PC-3 (cell line): ENCODE measurements around the gene TMEM119. TPM values are rescaled to one million over a fixed set of nuclear protein-coding genes. Genes with fewer than 3 reads are reported as not detected.

ENCODE experiments used
- ATAC-seq: fragments of 200-7000 bp; cut with Tn5 transposase; 2 replicates; pipeline ENCODE4 v1.9.1; 2020; ENCODE audit warnings: mild to moderate bottlenecking, moderate library complexity
- BruUV-seq: library from RNA; stranded (reverse); fragments of 400-500 nt; replicated peaks from 2 replicates; lab custom pipeline; 2021; lab: Mats Ljungman, UMichigan
- CTCF ChIA-PET: fragments of 300-600 bp; sonication (Branson Sonifier 250); formaldehyde crosslinking; loops from one replicate; lab custom pipeline; 2022; ENCODE audit warnings: antibody characterized with exemption; lab: Charles Lee
- POLR2A ChIA-PET: fragments of 300-600 bp; sonication (Branson Sonifier 250); formaldehyde crosslinking; loops from one replicate; lab custom pipeline; 2022; ENCODE audit warnings: antibody characterized with exemption; ENCODE audit not compliant: unreplicated experiment; lab: Charles Lee
- DNase-seq: peaks from one replicate; pipeline ENCODE4 v3.0.0-alpha.2; 2015
- H2AFZ ChIP-seq: fragments of 300-600 bp; sonication (generic); 2 replicates; pipeline ENCODE4 v1.6.0; 2016; ENCODE audit warnings: antibody characterized with exemption, low read length
- H3F3A ChIP-seq: fragments of 300-600 bp; sonication (generic); one replicate; pipeline ENCODE4 v1.6.0; 2017; ENCODE audit warnings: antibody characterized with exemption, low read length, control low read depth, mild to moderate bottlenecking; ENCODE audit not compliant: unreplicated experiment
- H3K27ac ChIP-seq: fragments of 300-600 bp; sonication (generic); 2 replicates; pipeline ENCODE4 v1.5.1; 2016; ENCODE audit warnings: mild to moderate bottlenecking, low read length
- H3K27me3 ChIP-seq: fragments of 300-600 bp; sonication (generic); 2 replicates; pipeline ENCODE4 v1.6.1; 2016; ENCODE audit warnings: low read length, mixed read lengths
- H3K36me3 ChIP-seq: fragments of 300-600 bp; sonication (generic); 2 replicates; pipeline ENCODE4 v1.6.1; 2016; ENCODE audit warnings: low read depth, mixed run types, low read length, mixed read lengths
- H3K4me1 ChIP-seq: fragments of 300-600 bp; sonication (generic); 2 replicates; pipeline ENCODE4 v1.5.1; 2016; ENCODE audit warnings: low read length; ENCODE audit not compliant: insufficient read depth
- H3K4me2 ChIP-seq: fragments of 300-600 bp; sonication (generic); 2 replicates; pipeline ENCODE4 v1.6.0; 2016; ENCODE audit warnings: low read length
- H3K4me3 ChIP-seq: fragments of 300-600 bp; sonication (generic); 2 replicates; pipeline ENCODE4 v1.5.1; 2016; ENCODE audit warnings: mild to moderate bottlenecking, low read length, mixed read lengths
- H3K79me2 ChIP-seq: fragments of 300-600 bp; sonication (generic); 2 replicates; pipeline ENCODE4 v1.6.1; 2017; ENCODE audit warnings: low read length, mixed read lengths
- H3K9ac ChIP-seq: fragments of 300-600 bp; sonication (generic); 2 replicates; pipeline ENCODE4 v1.6.0; 2016; ENCODE audit warnings: mild to moderate bottlenecking, low read length
- H3K9me2 ChIP-seq: fragments of 300-600 bp; sonication (generic); replicated peaks from 2 replicates; pipeline ENCODE4 v1.6.1; 2016; ENCODE audit warnings: mixed run types, low read length, mixed read lengths
- H3K9me3 ChIP-seq: fragments of 300-600 bp; sonication (generic); 2 replicates; pipeline ENCODE4 v1.6.1; 2016; ENCODE audit warnings: low read length, mixed read lengths
- H4K20me1 ChIP-seq: fragments of 300-600 bp; sonication (generic); 2 replicates; pipeline ENCODE4 v1.6.1; 2016; ENCODE audit warnings: low read length, mixed read lengths
- CTCF ChIP-seq: fragments of 300-600 bp; sonication (generic); conservative IDR thresholded peaks from 2 replicates; pipeline ENCODE4 v1.5.1; 2017; ENCODE audit warnings: antibody characterized with exemption, low read depth, mild to moderate bottlenecking, low read length
- EZH2 ChIP-seq: fragments of 300-600 bp; sonication (generic); IDR thresholded peaks from one replicate; pipeline ENCODE4 v1.6.1; 2017; ENCODE audit warnings: antibody characterized with exemption, mild to moderate bottlenecking, low read length; ENCODE audit not compliant: unreplicated experiment
- EZH2phosphoT487 ChIP-seq: fragments of 300-600 bp; sonication (generic); IDR thresholded peaks from 2 replicates; pipeline ENCODE4 v1.6.1; 2018; ENCODE audit warnings: mild to moderate bottlenecking, antibody characterized with exemption, low read length, borderline replicate concordance
- intact Hi-C: fragments of 100-400 bp; cut with micrococcal nuclease; formaldehyde crosslinking; loops from 2 replicates; pipeline ENCODE4 v1.9.0; 2023
- total RNA-seq: library from RNA; depleted of rRNA; stranded (reverse); fragments of >200 nt; gene quantifications from 2 replicates; pipeline ENCODE4 v1.2.3, GENCODE V29; 2014

Gene TMEM119
- total RNA-seq, 1 experiment from 2014 or later = not detected

- Histone ChIP-seq H3K4me2 (peak overlapping the region; percentile 92), H4K20me1 (peaks cover 31% of the 10 kb centered on the region), H3K4me3 (peak overlapping the region; percentile 90), H3K9me3 (no peaks in the 10 kb centered on the region), H3K9me2 (no peaks in the 10 kb centered on the region), H3K79me2 (peaks cover 85% of the 10 kb centered on the region), H3K27ac (0 out of 2 replicates have a peak overlapping the region, but pooled peaks have one; percentile 74), H3F3A (peaks cover 2% of the 10 kb centered on the region), H2AFZ (peak overlapping the region; percentile 91; the same call in 1 of the 2 replicates), H3K36me3 (peaks cover 33% of the 10 kb centered on the region), H3K9ac (peak overlapping the region; percentile 96), H3K27me3 (no peaks in the 10 kb centered on the region), H3K4me1 (peaks cover 26% of the 10 kb centered on the region)
- intact Hi-C loops = loop anchor here (5.0 kb wide), 3 partner anchors 72 to 297 kb away; partner anchors contain the start of genes SELPLG and SSH1
- DNase-seq = no peak
- no peak for ATAC-seq
- ChIA-PET POLR2A (no interaction called here), CTCF (no interaction called here)
- no TSS peak for BruUV-seq
- TF ChIP-seq CTCF (no peak), EZH2 (no peak), EZH2phosphoT487 (no peak)
Observed at GRCh38 chr12:108560321-108560721, 37.6 kb downstream of the TMEM119 start.

GRCh38 chr12:108559748-108560147, 38.1 kb downstream of the TMEM119 start:
- CTCF ChIA-PET = no interaction called here

More at GRCh38 chr12:108559748-108560147, 38.1 kb downstream of the TMEM119 start:
- peak overlapping the region; percentile 92 for H3K4me2 ChIP-seq
- no peak overlapping the region for H2AFZ ChIP-seq
- H3F3A ChIP-seq = no peaks in the 10 kb centered on the region
- H3K36me3 ChIP-seq = peaks cover 28% of the 10 kb centered on the region
- H3K9ac ChIP-seq = peak overlapping the region; percentile 96
- H3K4me1 ChIP-seq = peaks cover 25% of the 10 kb centered on the region
- H3K4me3 ChIP-seq = peak overlapping the region; percentile 90
- H4K20me1 ChIP-seq = peaks cover 31% of the 10 kb centered on the region
- TF ChIP-seq EZH2phosphoT487 (no peak), CTCF (peak; percentile 29; the same call in 1 of the 2 replicates)
- H3K27me3 ChIP-seq = no peaks in the 10 kb centered on the region
- POLR2A ChIA-PET = no interaction called here
- no TSS peak for BruUV-seq
- no peak for DNase-seq
- no peak for ATAC-seq
- intact Hi-C loops = loop anchor here (5.0 kb wide), 3 partner anchors 73 to 298 kb away; partner anchors contain the start of genes SELPLG and SSH1
- no peaks in the 10 kb centered on the region for H3K9me3 ChIP-seq
- no peaks in the 10 kb centered on the region for H3K9me2 ChIP-seq
- peaks cover 86% of the 10 kb centered on the region for H3K79me2 ChIP-seq
- no peak overlapping the region for H3K27ac ChIP-seq
